Hematopoietic multipotent progenitor cell (in vitro differentiated cells): ENCODE results near the gene SBK2. TPM values are rescaled to one million over a fixed set of nuclear protein-coding genes. Genes with fewer than 3 reads are reported as not detected.
A peak's percentile ranks its signal among the peaks of the same experiment; 100 is the strongest.
"Not testable (repeated sequence)": the region's sequence is repeated elsewhere in the genome, so short reads cannot be mapped to it uniquely, and the experiment has no call there.

Experiments used
- DNase-seq, 3 donors: peaks; one replicate each; pipeline ENCODE4 v3.0.0-alpha.2; 2011 to 2015; ENCODE audit warnings: low read depth in 2 of 3, low spot score in 2 of 3
- total RNA-seq: library from RNA; depleted of rRNA; stranded (reverse); fragments of >200 nt; gene quantifications from one replicate; pipeline ENCODE4 v1.2.3, GENCODE V29; 2012

The SBK2 gene
- total RNA-seq, 1 donor, result under 0.01 TPM

- DNase-seq, result no peak
These were observed 793 bp upstream of the SBK2 start for GRCh38 chr19:55537741-55538111.

GRCh38 chr19:55536366-55536765 is 567 bp downstream of the SBK2 start:
- DNase-seq, result no peak

DNA sequence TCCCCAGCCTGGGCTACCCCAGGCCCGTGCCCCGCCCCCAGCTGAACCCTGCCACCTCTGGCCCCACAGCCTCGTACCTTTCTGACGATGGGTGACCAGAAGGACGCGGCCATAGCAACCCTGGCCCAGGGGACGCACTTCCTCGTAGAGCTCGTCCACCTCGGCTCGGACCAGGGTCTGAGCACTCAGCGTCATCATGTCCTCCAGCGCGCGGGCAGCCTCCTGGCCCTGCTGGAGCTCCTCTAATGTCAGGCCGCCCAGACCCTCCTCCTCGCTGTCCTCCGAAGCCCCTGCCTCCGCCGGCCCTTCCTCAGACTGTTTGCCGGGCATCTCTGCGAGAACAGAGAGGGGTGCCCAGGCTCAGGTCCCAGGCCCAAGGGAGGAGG is 975 bp downstream of the SBK2 start:
- DNase-seq, result no peak

GRCh38 chr19:55535173-55535964 is 1.6 kb downstream of the SBK2 start:
- no peak for DNase-seq

GRCh38 chr19:55534280-55534679 is 2.7 kb downstream of the SBK2 start:
- not testable (repeated sequence) for DNase-seq

DNA sequence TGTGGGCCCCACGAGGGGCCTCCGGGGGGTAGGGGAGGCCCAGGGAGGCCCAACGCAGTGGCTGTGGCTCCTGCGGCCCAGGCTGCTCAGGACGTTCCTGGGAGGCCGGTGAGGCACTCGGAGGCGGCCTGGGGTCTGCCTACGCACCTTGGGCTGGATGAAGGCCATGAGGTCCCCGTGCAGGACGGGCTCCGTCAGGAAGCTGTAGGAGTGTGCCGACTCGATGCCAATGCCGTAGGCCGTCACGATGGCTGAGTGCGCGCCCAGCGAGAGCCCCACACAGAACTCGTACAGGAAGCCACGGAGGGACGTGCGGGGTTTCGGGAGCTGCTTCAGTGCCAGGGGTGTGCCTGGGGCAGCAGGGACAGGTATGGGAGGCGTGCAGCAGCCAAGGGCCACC is 5.9 kb downstream of the SBK2 start:
- DNase-seq, result no peak

- no peak for DNase-seq
These were observed 7.2 kb downstream of the SBK2 start for GRCh38 chr19:55529636-55530234.

DNA sequence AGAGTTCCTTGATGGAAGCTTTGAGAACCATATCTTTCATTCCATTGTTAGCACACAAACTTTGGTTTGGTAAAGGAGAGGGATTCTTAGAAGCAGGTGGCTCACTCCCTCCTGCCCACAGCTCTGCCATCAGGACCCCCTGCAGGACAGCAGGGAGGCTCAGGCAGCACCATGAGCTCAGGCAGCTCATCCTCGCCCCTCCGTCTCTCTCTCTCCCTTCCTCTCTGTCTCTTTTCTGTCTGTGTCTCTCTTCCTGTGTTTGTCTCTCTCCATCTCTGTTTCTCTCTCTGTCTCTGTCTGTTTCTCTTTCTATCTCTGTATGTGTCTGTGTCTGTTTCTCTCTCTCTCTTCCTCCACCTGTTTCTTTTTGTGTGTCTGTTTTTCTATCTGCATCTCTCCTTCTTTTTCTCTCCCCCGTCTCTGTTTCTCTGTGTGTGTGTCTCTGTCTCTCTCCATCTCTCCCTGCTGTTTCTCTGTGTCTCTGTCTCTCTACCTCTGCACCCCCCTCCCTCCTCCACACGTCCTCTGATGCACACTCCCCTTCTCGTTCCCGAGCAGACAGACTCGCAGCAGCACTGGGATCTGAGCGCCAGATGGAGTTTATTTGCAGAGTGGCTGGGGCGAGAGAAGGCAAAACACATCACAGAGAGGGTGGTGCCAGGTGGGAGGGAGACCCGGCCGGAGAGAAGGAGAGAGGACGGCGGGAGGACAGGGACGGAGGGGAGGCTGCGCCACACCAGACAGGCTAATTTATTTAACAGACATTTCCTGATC is 8.7 kb downstream of the SBK2 start:
- no peak for DNase-seq

GRCh38 chr19:55527197-55528029 is 9.5 kb downstream of the SBK2 start:
- DNase-seq, result no peak

- peak in 2 of 3 donors; percentile 79 to 84 for DNase-seq
These were observed 10.4 kb downstream of the SBK2 start for GRCh38 chr19:55526216-55527196.

- DNase-seq, result no peak
These were observed 11.4 kb downstream of the SBK2 start for GRCh38 chr19:55525289-55526101.

DNA sequence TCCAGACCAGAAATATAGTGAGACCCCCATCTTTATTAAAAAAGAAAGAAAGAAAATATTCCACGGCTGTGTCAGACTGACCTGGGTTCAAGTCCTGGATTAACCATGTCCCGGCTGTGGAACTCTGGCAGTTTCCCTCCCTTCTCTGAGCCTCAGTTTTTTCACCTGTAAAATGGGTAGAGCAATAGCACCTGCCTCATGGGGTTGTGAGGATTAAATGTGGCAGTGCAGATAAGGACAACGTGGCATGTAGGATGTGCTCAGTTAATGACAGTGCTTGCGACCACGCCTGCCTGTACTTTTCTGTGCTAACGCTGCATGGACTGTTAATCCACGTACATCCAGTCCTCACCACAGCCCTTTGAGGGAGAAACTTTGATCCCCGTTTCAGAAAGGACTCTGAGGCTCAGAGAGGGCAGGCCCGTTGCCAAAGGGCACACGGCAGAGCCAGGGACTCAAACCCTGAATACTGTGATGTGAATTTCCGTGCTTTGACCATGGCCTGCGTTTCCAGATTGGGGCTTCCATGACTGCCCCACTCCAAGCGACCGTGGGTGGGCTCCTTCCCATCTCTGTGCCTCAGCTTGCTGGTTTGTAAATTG is 16.1 kb downstream of the SBK2 start:
- no peak for DNase-seq

GRCh38 chr19:55519451-55520311 is 17.3 kb downstream of the SBK2 start:
- DNase-seq, result no peak

DNA sequence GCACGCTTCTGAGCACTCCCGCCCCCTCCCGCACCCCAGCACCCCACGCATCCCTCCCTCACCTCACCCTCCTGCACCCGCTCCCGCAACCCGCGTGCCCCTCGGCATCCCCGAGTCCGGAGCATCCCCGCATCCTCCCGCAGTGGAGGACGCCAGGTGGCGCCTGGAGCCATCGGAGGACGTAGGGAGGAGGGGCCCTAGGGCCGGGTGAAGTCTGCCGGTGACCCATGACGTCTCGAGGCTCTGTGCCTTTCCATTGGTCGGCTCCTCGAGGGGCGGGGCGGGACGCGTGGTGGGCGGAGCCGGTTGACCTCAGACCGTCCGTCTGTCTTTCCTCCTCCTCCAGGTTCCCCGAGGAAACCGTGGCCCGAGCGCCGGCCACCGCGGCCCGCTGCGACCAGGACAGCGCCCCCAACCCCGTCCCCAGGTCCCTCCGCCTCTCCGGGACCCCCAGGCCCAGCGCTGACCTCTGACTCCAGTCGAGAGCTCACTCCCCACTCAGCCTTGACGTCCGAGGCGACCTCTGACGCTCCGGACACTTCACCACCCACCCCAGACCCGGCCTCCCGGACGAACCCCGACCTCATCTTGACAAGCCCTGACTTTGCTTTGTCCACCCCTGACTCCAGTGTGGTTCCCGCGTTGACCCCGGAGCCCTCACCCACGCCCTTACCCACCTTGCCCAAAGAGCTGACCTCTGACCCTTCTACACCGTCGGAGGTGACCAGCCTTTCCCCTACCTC is 19.9 kb downstream of the SBK2 start:
- DNase-seq, result peak; percentile 83 to 93 (median 89)

DNA sequence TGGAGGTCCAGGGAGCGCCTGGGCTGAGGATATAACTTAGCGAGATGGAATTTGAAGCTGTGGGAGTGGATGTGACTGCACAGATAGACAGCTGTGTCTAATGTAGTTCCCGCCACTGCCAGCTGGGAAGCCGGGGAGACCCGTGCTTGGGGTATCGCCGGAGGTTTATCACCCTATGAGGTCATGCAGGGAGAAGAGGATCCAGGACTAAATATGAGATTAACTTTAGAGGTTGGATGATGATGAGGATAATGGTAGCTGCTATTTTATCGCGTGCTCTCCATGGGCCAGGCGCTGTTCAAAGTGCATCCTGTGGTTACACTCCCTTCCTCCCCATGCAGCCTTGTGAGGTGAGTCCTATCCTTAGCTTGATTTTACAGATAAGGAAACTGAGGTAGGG is 28.8 kb downstream of the SBK2 start:
- DNase-seq, result no peak

- DNase-seq, result no peak
These were observed 32.0 kb downstream of the SBK2 start for GRCh38 chr19:55504981-55505380.

- no peak for DNase-seq
These were observed 32.7 kb downstream of the SBK2 start for GRCh38 chr19:55504252-55504603.
